HG03571 (cell line): ENCODE measurements around the gene ACACA.
"Not testable (repeated sequence)": the region's sequence is repeated elsewhere in the genome, so short reads cannot be mapped to it uniquely, and the experiment has no call there.

Source experiments
- ATAC-seq: cut with Tn5 transposase; IDR thresholded peaks from one replicate; pipeline ENCODE4 v1.9.1; 2021; ENCODE audit not compliant: unreplicated experiment

The ACACA gene

GRCh38 chr17:37346863-37347402, 59.7 kb downstream of the ACACA start:
- not testable (repeated sequence) for ATAC-seq

DNA sequence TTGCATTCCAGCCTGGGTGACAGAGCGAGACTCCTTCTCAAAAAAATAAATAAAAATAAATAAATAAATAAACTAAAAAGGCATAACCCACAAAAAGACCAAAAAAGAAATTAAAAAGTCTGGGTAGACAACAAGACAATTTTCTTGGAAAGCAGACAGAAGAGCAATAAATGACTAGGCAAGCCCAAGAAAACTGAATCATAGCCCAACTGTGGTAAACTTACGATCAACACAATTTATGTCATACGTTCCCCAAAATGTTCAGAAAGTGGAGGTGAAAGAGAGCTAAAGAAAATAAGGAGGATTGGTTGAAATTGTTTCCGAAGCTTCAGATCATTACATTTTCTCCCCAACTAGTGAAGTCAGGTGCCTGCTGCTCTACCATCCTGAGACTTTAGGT, 62.1 kb downstream of the ACACA start:
- ATAC-seq = no peak

- no peak for ATAC-seq
Measured at GRCh38 chr17:37342589-37342988, 64.0 kb downstream of the ACACA start.

GRCh38 chr17:37340804-37341203, 65.8 kb downstream of the ACACA start:
- no peak for ATAC-seq

- ATAC-seq = no peak
Measured at GRCh38 chr17:37339321-37339720, 67.3 kb downstream of the ACACA start.

GRCh38 chr17:37338847-37339246, 67.8 kb downstream of the ACACA start:
- ATAC-seq = no peak

DNA sequence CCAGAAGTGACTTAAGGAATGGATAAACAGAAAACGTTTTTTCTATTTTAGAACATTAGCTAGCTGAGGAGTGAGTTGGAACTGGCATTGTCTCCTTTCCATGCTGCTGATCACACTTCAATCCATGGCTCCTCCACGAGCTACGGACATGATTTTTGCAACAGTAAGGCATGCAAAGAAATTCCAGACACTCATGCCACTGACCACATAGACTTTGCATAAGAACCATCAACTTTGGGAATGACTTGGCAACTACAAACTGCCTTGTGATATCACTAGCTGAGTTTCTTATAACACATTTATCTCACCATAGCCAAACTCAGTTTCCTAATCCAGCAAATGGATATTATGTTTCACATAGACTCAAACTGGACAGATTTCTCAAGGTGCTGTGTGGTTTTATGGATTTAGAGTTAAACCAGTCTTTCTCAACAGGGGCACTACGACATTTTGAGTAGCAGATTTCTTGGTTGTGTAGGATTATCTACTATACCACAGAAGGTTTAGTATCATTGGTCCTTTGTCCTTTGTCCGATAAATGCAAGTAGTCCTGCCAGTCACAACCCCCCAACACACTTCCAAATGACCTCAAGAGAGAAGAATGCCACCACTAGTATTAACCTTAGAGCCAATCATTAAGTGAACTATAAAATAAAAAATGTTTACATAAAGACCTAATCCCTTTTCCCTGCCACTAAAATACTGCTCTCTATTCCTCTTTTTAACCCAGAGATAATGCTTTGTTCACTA, 79.1 kb downstream of the ACACA start:
- no peak for ATAC-seq

DNA sequence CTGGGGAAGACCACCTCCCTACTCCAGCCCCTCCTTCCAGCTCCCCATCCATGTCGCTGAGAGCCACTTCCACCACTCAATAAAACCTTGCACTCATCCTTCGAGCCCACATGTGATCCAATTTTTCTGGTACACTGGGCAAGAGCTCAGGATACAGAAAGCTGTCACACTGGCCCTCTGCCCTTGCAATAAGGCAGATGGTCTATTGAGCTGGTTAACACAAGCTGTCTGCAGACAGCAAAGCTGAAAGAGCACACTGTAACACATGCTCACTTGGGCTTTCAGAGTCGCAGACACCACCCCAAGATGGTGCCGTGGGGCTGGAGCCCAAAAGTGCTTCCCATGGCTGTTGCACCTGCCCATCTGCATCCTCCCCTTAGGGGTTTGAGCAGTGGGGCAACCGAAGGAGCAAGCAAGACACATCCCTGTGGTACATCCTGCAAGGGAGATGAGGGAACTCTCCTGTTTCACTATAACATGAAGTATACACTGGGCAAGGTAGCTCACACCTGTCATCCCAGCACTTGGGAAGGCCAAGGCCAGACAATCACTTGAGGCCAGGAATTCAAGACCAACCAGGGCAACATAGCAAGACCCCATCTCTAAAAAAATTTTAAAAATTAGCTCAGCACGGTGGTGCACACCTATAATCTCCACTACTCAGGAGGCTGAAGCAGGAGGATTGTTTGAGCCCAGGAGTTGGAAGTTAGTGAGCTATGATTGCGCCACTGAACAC, 83.6 kb downstream of the ACACA start:
- no peak for ATAC-seq

- no peak for ATAC-seq
Measured at GRCh38 chr17:37322106-37322505, 84.5 kb downstream of the ACACA start.

- no peak for ATAC-seq
Measured at GRCh38 chr17:37318931-37319594, 87.6 kb downstream of the ACACA start.

GRCh38 chr17:37317867-37318266, 88.8 kb downstream of the ACACA start:
- no peak for ATAC-seq

DNA sequence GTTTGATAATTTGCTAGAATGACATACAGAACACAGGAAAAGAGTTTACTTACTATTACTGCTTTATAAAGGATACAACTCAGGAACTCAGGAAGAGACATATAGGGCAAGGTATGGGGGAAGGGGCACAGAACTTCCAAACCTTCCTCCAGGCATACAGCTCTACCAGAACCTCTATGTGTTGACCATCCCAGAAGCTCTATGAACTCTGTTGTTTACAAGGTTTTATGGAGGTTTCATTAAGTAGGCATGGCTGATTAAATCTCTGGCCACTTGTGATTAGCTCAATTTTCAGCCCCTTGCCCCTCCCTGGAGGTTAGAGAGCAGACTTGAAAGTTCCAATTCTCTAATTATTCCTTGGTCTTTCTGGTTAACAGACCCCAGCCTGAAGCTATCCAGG, 91.0 kb downstream of the ACACA start:
- no peak for ATAC-seq

- ATAC-seq = no peak
Measured at GRCh38 chr17:37312137-37312923, 94.3 kb downstream of the ACACA start.

GRCh38 chr17:37310940-37311339, 95.7 kb downstream of the ACACA start:
- ATAC-seq = no peak

- ATAC-seq = no peak
Measured at GRCh38 chr17:37309051-37309450, 97.6 kb downstream of the ACACA start.

DNA sequence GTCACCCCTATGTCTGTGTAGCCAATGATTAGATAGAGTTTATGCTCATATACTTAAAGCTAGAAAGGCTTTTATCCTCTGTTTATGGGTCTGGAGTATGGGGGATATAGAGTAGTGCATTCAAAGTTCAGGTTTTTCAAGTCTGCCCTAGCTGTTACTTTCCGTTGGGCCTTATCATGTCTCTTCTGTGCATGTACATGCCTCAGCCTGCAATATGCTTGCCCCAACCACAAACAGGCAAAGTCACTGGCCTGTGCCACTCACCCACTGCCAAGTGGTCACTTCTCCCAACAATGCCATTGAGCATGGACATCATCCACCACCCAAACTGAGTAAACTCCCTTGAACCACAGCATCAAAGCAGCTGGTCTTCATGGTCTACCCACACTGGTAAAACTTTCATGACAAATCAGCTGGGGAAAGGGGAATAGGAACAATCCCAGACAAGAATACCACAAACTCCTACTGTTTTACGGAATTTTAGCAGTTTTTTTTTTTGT, 101.2 kb downstream of the ACACA start:
- ATAC-seq = no peak

DNA sequence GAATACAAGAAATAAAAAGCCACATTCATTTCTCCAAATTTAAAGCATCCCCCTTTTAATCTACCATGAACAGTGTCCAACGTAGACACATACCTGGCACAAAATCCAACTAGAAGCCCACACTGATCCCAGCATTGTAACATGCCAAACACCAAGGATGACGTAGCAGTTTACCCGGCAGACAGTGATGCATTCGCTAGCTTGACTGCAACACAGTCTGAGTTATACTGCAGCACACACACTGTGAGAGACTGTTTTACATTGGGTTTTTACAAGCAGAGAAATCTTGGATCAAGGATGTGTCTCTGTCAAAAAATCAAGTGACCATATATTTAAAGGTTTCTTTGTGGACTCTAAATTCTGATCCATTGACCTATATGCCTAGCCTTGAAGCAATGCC, 105.3 kb downstream of the ACACA start:
- ATAC-seq = no peak

DNA sequence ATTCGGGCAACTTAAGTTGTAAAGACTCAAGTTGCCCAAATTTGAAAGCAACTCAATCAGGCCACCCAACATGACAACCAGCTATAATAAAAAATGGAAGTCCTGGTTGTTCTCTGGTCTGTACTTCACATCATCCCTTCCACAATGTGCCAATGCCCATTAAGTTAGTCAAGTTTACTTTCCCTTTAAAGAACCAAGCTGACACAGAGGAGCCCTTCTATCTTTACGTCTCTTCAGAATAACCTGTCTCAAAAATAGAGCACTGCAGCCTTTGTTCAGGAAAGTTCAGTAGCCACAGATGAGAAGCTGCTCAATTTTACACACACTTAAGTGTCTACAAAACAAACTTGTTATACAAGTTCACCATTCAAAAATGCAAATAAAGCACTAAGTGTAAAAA, 106.0 kb downstream of the ACACA start:
- no peak for ATAC-seq

DNA sequence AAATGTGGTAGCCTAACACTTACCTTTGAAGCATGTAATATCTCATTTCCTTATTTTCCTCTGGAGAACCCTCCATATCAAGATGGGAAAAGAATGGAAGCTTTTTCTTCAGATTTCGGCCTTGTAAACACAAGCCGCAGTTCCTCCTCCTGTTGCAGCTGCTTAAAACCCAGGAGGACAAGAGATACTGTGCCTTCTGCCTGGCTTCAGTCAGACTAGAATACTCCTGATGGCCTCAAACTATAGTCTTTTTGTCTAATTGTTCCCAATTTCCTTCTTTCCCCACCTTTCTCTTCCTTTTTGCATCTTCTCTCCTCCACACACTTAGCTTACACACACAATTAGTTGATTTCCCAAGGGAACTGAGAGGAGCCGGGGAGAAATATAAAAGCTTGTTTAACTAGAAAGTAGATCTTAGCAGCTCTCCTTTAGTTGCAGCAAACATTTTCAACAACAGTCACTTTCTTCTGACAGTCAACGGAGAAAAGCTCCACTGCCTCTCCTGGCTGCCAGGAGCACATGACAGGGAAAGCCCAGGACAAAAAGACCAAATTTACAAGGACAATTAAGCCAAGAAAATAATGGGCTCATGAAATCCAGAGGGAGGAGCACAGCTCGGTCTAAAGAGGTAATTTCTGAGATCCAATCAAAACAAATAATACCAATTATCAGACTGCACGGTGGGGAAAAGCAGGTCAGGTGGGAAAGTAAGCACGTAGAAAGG, 107.2 kb downstream of the ACACA start:
- ATAC-seq = no peak

DNA sequence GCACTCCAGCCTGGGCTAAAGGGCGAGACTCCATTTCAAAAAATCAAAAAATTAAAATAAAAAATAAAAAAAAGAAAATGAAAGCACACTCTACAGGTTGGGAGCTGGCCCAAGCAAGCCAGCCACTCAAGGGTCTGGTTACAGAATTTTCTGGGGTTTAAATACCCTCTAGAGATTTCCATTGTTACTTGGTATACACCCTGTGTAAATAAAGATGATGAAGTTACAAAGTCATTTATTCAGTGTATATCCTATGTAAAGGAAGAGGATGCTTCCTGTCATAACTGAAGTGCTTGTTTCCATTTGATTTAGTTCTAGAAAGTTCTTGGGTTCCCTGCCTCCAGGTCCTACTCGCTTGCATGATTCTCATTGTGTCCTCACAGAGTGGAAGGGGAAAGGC, 110.7 kb downstream of the ACACA start:
- no peak for ATAC-seq
